Ovary (tissue), 9 donors: ENCODE measurements around the gene MAGEB17. TPM values are rescaled to one million over a fixed set of nuclear protein-coding genes. Genes with fewer than 3 reads are reported as not detected.

Source experiments
- DNase-seq, 5 donors: peaks; one replicate each; pipeline ENCODE4 v3.0.0-alpha.2; 2019 to 2020
- H3K27ac ChIP-seq, 2 donors: fragments of 200-600 bp; one replicate each; pipeline versions ENCODE4 v1.5.1 to v1.8.0; 2019 to 2022
- H3K27me3 ChIP-seq: fragments of 200-600 bp; one replicate; pipeline ENCODE4 v1.8.0; 2022
- H3K36me3 ChIP-seq: fragments of 200-600 bp; sonication (generic); one replicate; pipeline ENCODE4 v1.5.1; 2019
- H3K4me1 ChIP-seq: one replicate; pipeline ENCODE4 v1.8.1; 2013; ENCODE audit warnings: mild to moderate bottlenecking, moderate library complexity; ENCODE audit not compliant: insufficient read depth
- H3K4me3 ChIP-seq: fragments of 200-600 bp; sonication (generic); one replicate; pipeline ENCODE4 v1.5.1; 2017
- H3K9me3 ChIP-seq, 2 donors: fragments of 200-600 bp in 1 of 2; sonication (generic) in 1 of 2; one replicate each; pipeline versions ENCODE4 v1.5.1 to v1.8.1; 2013 to 2019; ENCODE audit warnings: mild to moderate bottlenecking in 1 of 2, moderate library complexity in 1 of 2
- CTCF ChIP-seq, 3 donors: fragments of 450-650 bp in 2 of 3; fragments of 200-600 bp in 1 of 3; IDR thresholded peaks; one replicate each; pipeline versions ENCODE4 v1.5.1 to v1.8.0; 2016 to 2022; ENCODE audit warnings: antibody characterized with exemption in 3 of 3, mild to moderate bottlenecking in 1 of 3
- EP300 ChIP-seq: sonication (generic); formaldehyde crosslinking; IDR thresholded peaks from one replicate; pipeline ENCODE4 v1.6.1; 2017; ENCODE audit warnings: antibody characterized with exemption
- POLR2A ChIP-seq: fragments of 450-650 bp; IDR thresholded peaks from one replicate; pipeline ENCODE4 v1.6.1; 2017; ENCODE audit warnings: antibody characterized with exemption, mild to moderate bottlenecking, moderate library complexity
- WGBS, 3 donors: extraction: QIAGEN DNeasy Blood & Tissue Kit in 1 of 3; methylation state at CpG; one replicate each; pipeline versions ENCODE4 v1.1.5 to v1.1.7; 2013 to 2017; 5-methylcytosine and 5-hydroxymethylcytosine counted together
- intact Hi-C, 4 donors: fragments of 100-400 bp; cut with DNase I; formaldehyde crosslinking; loops; one replicate each; pipeline versions ENCODE4 v1.11.0 to v1.15.1; 2022 to 2023
- polyA plus RNA-seq, 2 donors: library from polyadenylated mRNA; stranded (reverse); fragments of 200-250 nt in 1 of 2; fragments of 350-450 nt in 1 of 2; fragmentation: Illumina TruSeq in 1 of 2; extraction: RNeasy Lipid Tissue Mini Kit (QIAGEN cat#74804) in 1 of 2; gene quantifications; one replicate each; pipeline ENCODE4 v1.2.3, GENCODE V29; 2013 to 2014
- total RNA-seq, 7 donors: library from RNA; depleted of rRNA in 2 of 7; stranded (reverse); fragments of >200 nt in 2 of 7; fragmentation: NEBNext Ultra II Directional in 3 of 7; extraction: Animal tissue kit (Norgen Biotek cat#: 25700) in 3 of 7; gene quantifications; one replicate each; pipeline versions ENCODE4 v1.1.0 to v1.2.4, GENCODE V29; 2016 to 2023
- donor health status: DM: no; HTN: no; CAD: no; lungs with moderate emphysema.
- donor health status: DM: no; HTN: no; CAD: no.
- donor health status: Bipolar disorder and iron deficiency.
- donor health status: DM: yes; HTN: yes; CAD: no.
- donor health status: DM: no; HTN: no; CAD: no.
- donor health status: DM: yes; HTN: yes; CAD: no.

Gene MAGEB17
- total and polyA plus RNA-seq, 9 donors: 0.05 to 0.17 TPM; not detected in 7

GRCh38 chrX:16188687-16189086, 21.4 kb downstream of the MAGEB17 start:
- H3K27me3 ChIP-seq: no peaks in the 10 kb centered on the region
- no peaks in the 10 kb centered on the region for H3K9me3 ChIP-seq
- TF ChIP-seq CTCF (IDR thresholded peaks at IDR 0.05) (no peak), EP300 (no peak), POLR2A (no peak)
- DNase-seq: no peak
- intact Hi-C loops: no loop called here
- H3K4me3 ChIP-seq: no peak overlapping the region
- H3K4me1 ChIP-seq: no peaks in the 10 kb centered on the region
- no peaks in the 10 kb centered on the region for H3K36me3 ChIP-seq
- no peak overlapping the region for H3K27ac ChIP-seq
- 45 to 88% (median 50%) methylated on average over 1 of the region's 1 CpG for WGBS, 3 donors

- no peak for TF ChIP-seq POLR2A
- no peak for TF ChIP-seq CTCF (IDR thresholded peaks at IDR 0.05)
- TF ChIP-seq EP300: no peak
- H3K4me1 ChIP-seq: no peaks in the 10 kb centered on the region
- no peak overlapping the region for H3K27ac ChIP-seq
- no peaks in the 10 kb centered on the region for H3K27me3 ChIP-seq
- no peak for DNase-seq
- 77 to 84% (median 80%) methylated on average over 6 of the region's 6 CpGs for WGBS, 3 donors
- intact Hi-C loops: no loop called here
- H3K4me3 ChIP-seq: no peak overlapping the region
- no peaks in the 10 kb centered on the region for H3K36me3 ChIP-seq
- no peaks in the 10 kb centered on the region for H3K9me3 ChIP-seq
These were observed 24.3 kb downstream of the MAGEB17 start for GRCh38 chrX:16191605-16192004.

GRCh38 chrX:16196829-16197228, 29.5 kb downstream of the MAGEB17 start:
- DNase-seq: no peak
- Histone ChIP-seq H3K36me3 (no peaks in the 10 kb centered on the region), H3K4me3 (no peak overlapping the region), H3K27me3 (no peaks in the 10 kb centered on the region), H3K4me1 (no peaks in the 10 kb centered on the region), H3K27ac (no peak overlapping the region), H3K9me3 (no peaks in the 10 kb centered on the region)
- TF ChIP-seq EP300 (no peak), CTCF (IDR thresholded peaks at IDR 0.05) (no peak), POLR2A (no peak)
- intact Hi-C loops: no loop called here

GRCh38 chrX:16199343-16199742, 32.1 kb downstream of the MAGEB17 start:
- Histone ChIP-seq H3K4me1 (no peaks in the 10 kb centered on the region), H3K36me3 (no peaks in the 10 kb centered on the region), H3K27me3 (no peaks in the 10 kb centered on the region), H3K27ac (no peak overlapping the region), H3K9me3 (no peaks in the 10 kb centered on the region), H3K4me3 (no peak overlapping the region)
- DNase-seq: no peak
- intact Hi-C loops: no loop called here
- TF ChIP-seq CTCF (IDR thresholded peaks at IDR 0.05) (no peak), EP300 (no peak), POLR2A (no peak)
- 31 to 57% (median 34%) methylated on average over 1 of the region's 1 CpG for WGBS, 3 donors

GRCh38 chrX:16202943-16203342, 35.7 kb downstream of the MAGEB17 start:
- no peaks in the 10 kb centered on the region for H3K36me3 ChIP-seq
- TF ChIP-seq POLR2A (no peak), CTCF (IDR thresholded peaks at IDR 0.05) (no peak), EP300 (no peak)
- H3K4me1 ChIP-seq: no peaks in the 10 kb centered on the region
- no peaks in the 10 kb centered on the region for H3K27me3 ChIP-seq
- H3K4me3 ChIP-seq: no peak overlapping the region
- WGBS, 3 donors: 65 to 80% (median 66%) methylated on average over 4 of the region's 4 CpGs
- intact Hi-C loops: no loop called here
- DNase-seq: no peak
- H3K9me3 ChIP-seq: no peaks in the 10 kb centered on the region
- H3K27ac ChIP-seq: no peak overlapping the region
